ENCODE data around the gene ZFP36L1. TPM values are rescaled to one million over a fixed set of nuclear protein-coding genes. Genes with fewer than 3 reads are reported as not detected.
"Not testable (repeated sequence)": the region's sequence is repeated elsewhere in the genome, so short reads cannot be mapped to it uniquely, and the experiment has no call there.

Gene ZFP36L1
- total RNA-seq, 1 donor from 2014 or later: 144 TPM

DNA sequence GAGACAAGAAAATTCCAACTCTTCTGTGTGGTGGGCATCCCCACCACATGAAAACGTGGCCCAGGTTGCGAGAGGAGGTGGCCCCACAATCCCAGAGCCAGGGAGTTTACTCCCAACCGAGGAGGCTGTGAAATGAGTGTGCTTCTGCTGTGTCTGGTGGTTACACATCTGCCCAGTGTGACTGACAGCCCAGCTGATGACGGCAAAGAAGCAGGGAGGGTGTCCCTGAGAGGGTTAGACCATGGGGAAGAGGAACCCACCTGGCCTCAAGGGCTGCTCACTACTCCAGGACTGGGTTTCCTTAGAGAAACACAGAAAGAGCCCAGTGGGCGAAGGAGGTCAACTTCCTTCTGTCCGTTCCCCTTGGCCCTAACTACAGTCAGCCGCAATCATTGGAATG lies 24.6 kb downstream of the ZFP36L1 start:
- Histone ChIP-seq H3K4me3 (ENCODE audit: low read depth, low read length) (no peak overlapping the region), H3K27me3 (ENCODE audit: control insufficient read depth, insufficient read depth, low read length) (no peaks in the 10 kb centered on the region), H3K36me3 (ENCODE audit: control insufficient read depth, insufficient read depth, low read length) (no peaks in the 10 kb centered on the region)
- no peak for DNase-seq (ENCODE audit: low read depth)
- TF ChIP-seq, protein P1, sequence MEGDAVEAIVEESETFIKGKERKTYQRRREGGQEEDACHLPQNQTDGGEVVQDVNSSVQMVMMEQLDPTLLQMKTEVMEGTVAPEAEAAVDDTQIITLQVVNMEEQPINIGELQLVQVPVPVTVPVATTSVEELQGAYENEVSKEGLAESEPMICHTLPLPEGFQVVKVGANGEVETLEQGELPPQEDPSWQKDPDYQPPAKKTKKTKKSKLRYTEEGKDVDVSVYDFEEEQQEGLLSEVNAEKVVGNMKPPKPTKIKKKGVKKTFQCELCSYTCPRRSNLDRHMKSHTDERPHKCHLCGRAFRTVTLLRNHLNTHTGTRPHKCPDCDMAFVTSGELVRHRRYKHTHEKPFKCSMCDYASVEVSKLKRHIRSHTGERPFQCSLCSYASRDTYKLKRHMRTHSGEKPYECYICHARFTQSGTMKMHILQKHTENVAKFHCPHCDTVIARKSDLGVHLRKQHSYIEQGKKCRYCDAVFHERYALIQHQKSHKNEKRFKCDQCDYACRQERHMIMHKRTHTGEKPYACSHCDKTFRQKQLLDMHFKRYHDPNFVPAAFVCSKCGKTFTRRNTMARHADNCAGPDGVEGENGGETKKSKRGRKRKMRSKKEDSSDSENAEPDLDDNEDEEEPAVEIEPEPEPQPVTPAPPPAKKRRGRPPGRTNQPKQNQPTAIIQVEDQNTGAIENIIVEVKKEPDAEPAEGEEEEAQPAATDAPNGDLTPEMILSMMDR (IDR thresholded peaks at IDR 0.05; ENCODE audit: insufficient read depth, low read length, poor library complexity, severe bottlenecking): no peak

DNA sequence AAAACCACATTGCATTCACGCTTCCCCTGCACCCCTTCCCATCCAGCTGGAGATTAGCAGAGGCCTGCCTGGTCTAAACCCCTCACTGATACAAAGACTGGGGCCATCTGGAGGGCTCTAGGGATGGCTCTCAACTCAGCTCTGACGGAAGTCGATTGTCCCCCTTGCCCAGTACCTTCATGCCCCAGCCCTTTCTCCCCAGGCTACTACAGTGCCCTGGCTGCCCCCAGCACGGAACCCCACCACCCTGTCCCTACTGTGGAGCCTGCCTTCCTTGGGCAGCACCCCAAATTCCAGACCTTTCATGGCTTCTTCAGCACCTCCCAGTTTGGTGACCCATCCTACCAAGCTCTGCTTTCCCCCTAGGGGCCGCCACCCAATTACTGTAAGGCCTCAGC lies 25.6 kb downstream of the ZFP36L1 start:
- TF ChIP-seq, protein P1 (IDR thresholded peaks at IDR 0.05; ENCODE audit: insufficient read depth, low read length, poor library complexity, severe bottlenecking): no peak
- DNase-seq (ENCODE audit: low read depth): no peak
- Histone ChIP-seq H3K36me3 (ENCODE audit: control insufficient read depth, insufficient read depth, low read length) (no peaks in the 10 kb centered on the region), H3K27me3 (ENCODE audit: control insufficient read depth, insufficient read depth, low read length) (no peaks in the 10 kb centered on the region), H3K4me3 (ENCODE audit: low read depth, low read length) (no peak overlapping the region)

DNA sequence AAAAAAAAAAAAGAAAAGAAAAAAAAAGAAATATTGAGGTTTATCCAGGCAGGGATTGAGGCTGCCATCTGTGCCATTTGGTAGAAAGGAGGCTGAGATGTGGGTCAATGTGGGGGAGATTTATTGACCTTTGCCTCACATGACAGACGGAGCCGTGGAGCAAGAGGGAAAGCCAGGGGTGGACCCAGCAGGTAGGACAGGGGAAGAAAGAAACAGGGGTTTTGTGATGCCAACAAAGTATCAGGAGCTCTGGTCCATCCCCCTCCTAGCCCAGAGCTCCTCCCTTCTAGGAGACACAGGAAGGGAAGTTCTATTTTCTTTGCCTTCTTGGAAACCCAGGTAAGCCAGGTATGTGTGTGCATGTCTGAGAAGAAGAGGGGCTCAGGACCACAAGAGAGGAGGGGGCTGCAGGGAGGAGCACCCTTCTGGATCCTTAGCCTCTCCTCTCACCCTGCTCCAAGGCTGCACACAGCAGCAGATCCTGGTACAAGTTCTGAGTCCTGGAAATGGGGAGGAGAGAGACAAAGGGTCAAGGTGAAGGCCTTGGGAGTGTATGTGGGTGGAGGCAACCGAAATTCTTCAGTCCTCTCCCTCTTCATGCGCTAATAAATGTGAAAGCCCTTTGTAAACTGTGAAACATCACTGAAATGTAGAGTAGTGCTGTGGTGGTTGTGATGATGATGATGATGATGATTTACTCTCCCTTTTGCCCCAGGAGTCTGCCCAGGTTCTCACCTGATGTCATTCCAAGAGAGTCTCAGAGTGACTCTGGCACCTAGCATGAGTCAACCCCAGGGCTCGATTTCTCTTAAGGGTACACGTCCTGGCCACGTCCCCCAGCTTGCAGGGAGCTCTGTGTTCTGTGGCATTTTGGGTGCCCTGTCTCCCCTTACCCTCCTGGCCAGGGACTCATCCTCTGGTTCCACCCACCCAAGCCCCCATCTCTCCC lies 26.3 kb downstream of the ZFP36L1 start:
- Histone ChIP-seq H3K4me3 (ENCODE audit: low read depth, low read length) (no peak overlapping the region), H3K36me3 (ENCODE audit: control insufficient read depth, insufficient read depth, low read length) (no peaks in the 10 kb centered on the region), H3K27me3 (ENCODE audit: control insufficient read depth, insufficient read depth, low read length) (no peaks in the 10 kb centered on the region)
- TF ChIP-seq, protein P1 (IDR thresholded peaks at IDR 0.05; ENCODE audit: insufficient read depth, low read length, poor library complexity, severe bottlenecking): no peak
- no peak for DNase-seq (ENCODE audit: low read depth)

GRCh38 chr14:68763843-68764242 lies 29.0 kb downstream of the ZFP36L1 start:
- not testable (repeated sequence) for DNase-seq (ENCODE audit: low read depth); H3K36me3 ChIP-seq (ENCODE audit: control insufficient read depth, insufficient read depth, low read length); H3K4me3 ChIP-seq (ENCODE audit: low read depth, low read length); H3K27me3 ChIP-seq (ENCODE audit: control insufficient read depth, insufficient read depth, low read length)

DNA sequence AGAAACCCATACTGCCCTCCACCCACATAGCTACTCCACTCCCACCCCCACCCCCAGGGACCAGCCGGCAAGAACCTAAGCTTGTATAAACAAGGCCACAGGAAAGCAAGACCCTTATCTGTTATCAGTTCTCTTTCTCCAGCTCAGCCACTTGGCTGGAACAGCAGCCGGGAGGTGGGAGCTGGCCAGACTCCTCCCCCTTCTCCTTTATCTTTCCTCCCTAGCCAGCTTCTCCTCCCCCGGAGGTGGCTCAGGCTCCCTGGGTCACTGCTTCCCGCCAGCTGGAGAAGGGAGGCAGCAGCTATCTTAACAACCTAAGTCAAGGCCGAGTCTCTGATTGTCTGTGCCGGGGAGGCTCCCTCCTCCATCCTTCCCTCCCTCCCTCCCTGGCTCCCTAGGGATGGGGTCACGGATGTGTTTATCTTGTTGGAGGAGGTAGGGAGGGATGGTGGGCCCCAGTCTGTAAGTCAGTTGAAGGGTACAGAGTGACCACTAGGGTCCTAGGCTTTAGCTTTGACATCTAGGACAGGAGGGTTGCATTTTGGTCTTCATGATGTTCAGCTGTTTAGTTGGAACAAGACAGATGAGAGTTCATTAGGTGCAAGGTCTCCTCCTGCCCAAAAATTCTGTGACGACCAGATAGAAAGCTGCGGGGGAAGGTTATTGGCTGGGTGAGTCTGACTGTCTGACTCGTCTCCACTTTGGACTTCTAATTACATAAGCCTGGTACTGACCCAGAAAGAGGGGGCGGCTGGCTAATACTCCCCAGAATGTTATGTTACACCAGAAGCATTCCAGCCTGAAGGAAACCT lies 29.7 kb downstream of the ZFP36L1 start:
- DNase-seq (ENCODE audit: low read depth): no peak
- no peak overlapping the region for H3K4me3 ChIP-seq (ENCODE audit: low read depth, low read length)
- TF ChIP-seq, protein P1 (IDR thresholded peaks at IDR 0.05; ENCODE audit: insufficient read depth, low read length, poor library complexity, severe bottlenecking): no peak

GRCh38 chr14:68761391-68761790 lies 31.5 kb downstream of the ZFP36L1 start:
- Histone ChIP-seq H3K27me3 (ENCODE audit: control insufficient read depth, insufficient read depth, low read length) (no peaks in the 10 kb centered on the region), H3K4me3 (ENCODE audit: low read depth, low read length) (no peak overlapping the region), H3K36me3 (ENCODE audit: control insufficient read depth, insufficient read depth, low read length) (no peaks in the 10 kb centered on the region)
- DNase-seq (ENCODE audit: low read depth): no peak
- TF ChIP-seq, protein P1 (IDR thresholded peaks at IDR 0.05; ENCODE audit: insufficient read depth, low read length, poor library complexity, severe bottlenecking): no peak

More for the DNA sequence above, 29.7 kb downstream of the ZFP36L1 start:
- no peaks in the 10 kb centered on the region for H3K36me3 ChIP-seq (ENCODE audit: control insufficient read depth, insufficient read depth, low read length)
- H3K27me3 ChIP-seq (ENCODE audit: control insufficient read depth, insufficient read depth, low read length): no peaks in the 10 kb centered on the region
